Calu3 (cell line): Measurements from ENCODE around the gene ZBTB20. TPM values are rescaled to one million over a fixed set of nuclear protein-coding genes. Genes with fewer than 3 reads are reported as not detected.

ENCODE experiments used
- BruUV-seq: library from RNA; stranded (reverse); fragments of 400-500 nt; replicated peaks from 2 replicates; lab custom pipeline; 2021; lab: Mats Ljungman, UMichigan
- CTCF ChIA-PET: fragments of 300-600 bp; sonication (Branson Sonifier 250); formaldehyde crosslinking; loops from one replicate; lab custom pipeline; 2022; ENCODE audit warnings: antibody characterized with exemption; lab: Charles Lee
- DNase-seq: peaks from one replicate; pipeline ENCODE4 v3.0.0; 2022
- H3K27ac Mint-ChIP-seq: one replicate; pipeline ENCODE4 v1.8.0; 2022; ENCODE audit warnings: mixed read lengths; ENCODE audit not compliant: unreplicated experiment
- H3K27me3 Mint-ChIP-seq: one replicate; pipeline ENCODE4 v1.8.0; 2022; ENCODE audit warnings: mixed read lengths; ENCODE audit not compliant: unreplicated experiment
- H3K36me3 Mint-ChIP-seq: one replicate; pipeline ENCODE4 v1.8.0; 2022; ENCODE audit warnings: mild to moderate bottlenecking, moderate library complexity, mixed read lengths; ENCODE audit not compliant: insufficient read depth, unreplicated experiment
- H3K4me1 Mint-ChIP-seq: one replicate; pipeline ENCODE4 v1.8.0; 2022; ENCODE audit warnings: mild to moderate bottlenecking, low read depth, mixed read lengths; ENCODE audit not compliant: unreplicated experiment
- H3K4me3 Mint-ChIP-seq: one replicate; pipeline ENCODE4 v1.8.0; 2022; ENCODE audit warnings: mild to moderate bottlenecking, low read depth, moderate library complexity, mixed read lengths; ENCODE audit not compliant: unreplicated experiment
- H3K9me3 Mint-ChIP-seq: one replicate; pipeline ENCODE4 v1.8.0; 2022; ENCODE audit warnings: low read depth, mixed read lengths; ENCODE audit not compliant: unreplicated experiment
- CTCF ChIP-seq: fragments of 200-600 bp; IDR thresholded peaks from one replicate; pipeline ENCODE4 v1.8.0; 2022; ENCODE audit warnings: antibody characterized with exemption; ENCODE audit not compliant: unreplicated experiment
- intact Hi-C: fragments of 100-400 bp; cut with micrococcal nuclease; formaldehyde crosslinking; loops from one replicate; pipeline ENCODE4 v1.10.0; 2022; ENCODE audit not compliant: unreplicated experiment
- total RNA-seq: library from RNA; stranded (reverse); gene quantifications from 2 replicates; pipeline ENCODE4 v1.2.3, GENCODE V29; 2022

The ZBTB20 gene
- total RNA-seq, 1 experiment from 2014 or later, result 24.1 TPM

- Mint-ChIP-seq H3K4me1 (no peaks in the 10 kb centered on the region), H3K4me3 (no peak overlapping the region), H3K9me3 (no peaks in the 10 kb centered on the region), H3K27ac (no peak overlapping the region), H3K27me3 (no peaks in the 10 kb centered on the region), H3K36me3 (no peaks in the 10 kb centered on the region)
- no TSS peak for BruUV-seq
- CTCF ChIA-PET, result no interaction called here
- DNase-seq, result no peak
- no peak for TF ChIP-seq CTCF
- intact Hi-C loops, result no loop called here
Observed at GRCh38 chr3:114597871-114598270, 549.2 kb downstream of the ZBTB20 start.

GRCh38 chr3:114597012-114597411 lies 550.1 kb downstream of the ZBTB20 start:
- Mint-ChIP-seq H3K36me3 (no peaks in the 10 kb centered on the region), H3K4me3 (no peak overlapping the region), H3K27me3 (no peaks in the 10 kb centered on the region), H3K27ac (no peak overlapping the region), H3K9me3 (no peaks in the 10 kb centered on the region), H3K4me1 (no peaks in the 10 kb centered on the region)
- no peak for DNase-seq
- intact Hi-C loops, result no loop called here
- no TSS peak for BruUV-seq
- CTCF ChIA-PET, result interaction anchor here (0.6 kb wide), 1 partner anchor 20 kb away, joined by 3 read pairs; no protein-coding TSS in a partner anchor
- no peak for TF ChIP-seq CTCF

- no peak for TF ChIP-seq CTCF
- Mint-ChIP-seq H3K4me3 (no peak overlapping the region), H3K9me3 (no peaks in the 10 kb centered on the region), H3K4me1 (no peaks in the 10 kb centered on the region), H3K36me3 (no peaks in the 10 kb centered on the region), H3K27me3 (no peaks in the 10 kb centered on the region), H3K27ac (no peak overlapping the region)
- intact Hi-C loops, result no loop called here
- CTCF ChIA-PET, result no interaction called here
- BruUV-seq, result no TSS peak
- DNase-seq, result no peak
Observed at GRCh38 chr3:114596147-114596546, 550.9 kb downstream of the ZBTB20 start.

GRCh38 chr3:114595522-114596028 lies 551.5 kb downstream of the ZBTB20 start:
- Mint-ChIP-seq H3K36me3 (no peaks in the 10 kb centered on the region), H3K27ac (no peak overlapping the region), H3K27me3 (no peaks in the 10 kb centered on the region), H3K4me3 (no peak overlapping the region), H3K9me3 (no peaks in the 10 kb centered on the region), H3K4me1 (no peaks in the 10 kb centered on the region)
- DNase-seq, result no peak
- CTCF ChIA-PET, result no interaction called here
- TF ChIP-seq CTCF, result no peak
- no TSS peak for BruUV-seq
- intact Hi-C loops, result no loop called here
